GM23338 (cell line): ENCODE measurements around the gene TEDC1. TPM values are rescaled to one million over a fixed set of nuclear protein-coding genes. Genes with fewer than 3 reads are reported as not detected.
A peak's percentile ranks its signal among the peaks of the same experiment; 100 is the strongest.

Experiments used
- ATAC-seq: fragments of 200-7000 bp; cut with Tn5 transposase; 3 replicates; pipeline ENCODE4 v1.9.1; 2020
- DNase-seq: peaks from one replicate; pipeline ENCODE4 v3.0.0-alpha.2; 2015; ENCODE audit warnings: low spot score
- H2AFZ ChIP-seq: fragments of 200-600 bp; sonication (generic); 2 replicates; pipeline ENCODE4 v1.8.0; 2016; ENCODE audit warnings: antibody characterized with exemption, mild to moderate bottlenecking, moderate library complexity
- H3F3A ChIP-seq: fragments of 200-600 bp; sonication (generic); replicated peaks from 2 replicates; pipeline ENCODE4 v1.8.0; 2017; ENCODE audit warnings: antibody characterized with exemption, mixed run types, low read depth
- H3K27ac ChIP-seq: fragments of 200-600 bp; sonication (generic); 2 replicates; pipeline ENCODE4 v1.6.1; 2016; ENCODE audit warnings: low read depth
- H3K27me3 ChIP-seq: fragments of 200-600 bp; sonication (generic); 2 replicates; pipeline ENCODE4 v1.8.0; 2016; ENCODE audit warnings: mild to moderate bottlenecking, mixed run types, moderate library complexity; ENCODE audit not compliant: insufficient read depth
- H3K36me3 ChIP-seq: fragments of 200-600 bp; sonication (generic); 2 replicates; pipeline ENCODE4 v1.8.0; 2016; ENCODE audit warnings: mild to moderate bottlenecking; ENCODE audit not compliant: insufficient read depth
- H3K4me1 ChIP-seq: fragments of 200-600 bp; sonication (generic); 2 replicates; pipeline ENCODE4 v1.8.0; 2016; ENCODE audit warnings: mild to moderate bottlenecking, moderate library complexity; ENCODE audit not compliant: insufficient read depth
- H3K4me2 ChIP-seq: fragments of 200-600 bp; sonication (generic); 2 replicates; pipeline ENCODE4 v1.7.1; 2017; ENCODE audit warnings: mixed run types
- H3K4me3 ChIP-seq: fragments of 200-600 bp; sonication (generic); 2 replicates; pipeline ENCODE4 v1.6.1; 2016; ENCODE audit warnings: mixed run types
- H3K79me2 ChIP-seq: fragments of 200-600 bp; sonication (generic); replicated peaks from 2 replicates; pipeline ENCODE4 v1.8.0; 2017; ENCODE audit warnings: mild to moderate bottlenecking; ENCODE audit not compliant: insufficient read depth
- H3K9me2 ChIP-seq: fragments of 200-600 bp; sonication (generic); 2 replicates; pipeline ENCODE4 v1.8.0; 2017; ENCODE audit not compliant: insufficient read depth
- H4K20me1 ChIP-seq: fragments of 200-600 bp; sonication (generic); replicated peaks from 2 replicates; pipeline ENCODE4 v1.8.0; 2017; ENCODE audit warnings: mild to moderate bottlenecking; ENCODE audit not compliant: insufficient read depth
- H3K27ac Mint-ChIP-seq: 2 replicates; pipeline ENCODE4 v1.8.0; 2020; ENCODE audit warnings: inconsistent platforms, mild to moderate bottlenecking, moderate library complexity, mixed read lengths
- H3K27me3 Mint-ChIP-seq: 3 replicates; pipeline ENCODE4 v1.8.0; 2022; ENCODE audit warnings: low read depth, mild to moderate bottlenecking, moderate library complexity, mixed read lengths, inconsistent platforms; ENCODE audit not compliant: insufficient read depth, poor library complexity
- H3K36me3 Mint-ChIP-seq: 3 replicates; pipeline ENCODE4 v1.8.0; 2021; ENCODE audit warnings: low read depth, mild to moderate bottlenecking, inconsistent platforms, moderate library complexity, mixed read lengths
- H3K4me1 Mint-ChIP-seq: 3 replicates; pipeline ENCODE4 v1.8.0; 2020; ENCODE audit warnings: mild to moderate bottlenecking, inconsistent platforms, mixed read lengths
- H3K4me3 Mint-ChIP-seq: 3 replicates; pipeline ENCODE4 v1.8.0; 2021; ENCODE audit warnings: moderate library complexity, mild to moderate bottlenecking, inconsistent platforms, mixed read lengths
- H3K9me3 Mint-ChIP-seq: 3 replicates; pipeline ENCODE4 v1.8.0; 2020; ENCODE audit warnings: moderate library complexity, mild to moderate bottlenecking, inconsistent platforms, mixed read lengths
- CREB1 ChIP-seq: fragments of 250-450 bp; sonication (Bioruptor Pico); IDR thresholded peaks from 2 replicates; pipeline ENCODE4 v1.5.0; 2020; ENCODE audit warnings: low read depth, mild to moderate bottlenecking, moderate library complexity
- EZH2 ChIP-seq: fragments of 200-600 bp; sonication (generic); IDR thresholded peaks from one replicate; pipeline ENCODE4 v1.8.0; 2017; ENCODE audit warnings: antibody characterized with exemption, mild to moderate bottlenecking, low read depth; ENCODE audit not compliant: unreplicated experiment
- EZH2phosphoT487 ChIP-seq: fragments of 200-600 bp; sonication (generic); IDR thresholded peaks from one replicate; pipeline ENCODE4 v1.8.1; 2018; ENCODE audit warnings: antibody characterized with exemption; ENCODE audit not compliant: unreplicated experiment
- JUNB ChIP-seq: IDR thresholded peaks from one replicate; pipeline ENCODE4 v1.6.1; 2016; ENCODE audit warnings: antibody characterized with exemption; ENCODE audit not compliant: unreplicated experiment
- NANOG ChIP-seq: IDR thresholded peaks from 2 replicates; pipeline ENCODE4 v1.6.1; 2016; ENCODE audit warnings: antibody characterized with exemption, borderline replicate concordance
- ZNF114 ChIP-seq: fragments of 250-450 bp; sonication (Bioruptor Pico); IDR thresholded peaks from 2 replicates; pipeline ENCODE4 v1.5.0; 2020; ENCODE audit warnings: mild to moderate bottlenecking, moderate library complexity
- ZNF331 ChIP-seq: fragments of 250-450 bp; sonication (Bioruptor Pico); IDR thresholded peaks from 2 replicates; pipeline ENCODE4 v1.5.0; 2020; ENCODE audit warnings: low read depth, mild to moderate bottlenecking, moderate library complexity
- polyA plus RNA-seq: library from polyadenylated mRNA; unstranded; fragments of >200 nt; fragmentation: Nextera tagmentation; extraction: Ambion mirVana; gene quantifications from 2 replicates; pipeline ENCODE4 v1.2.1, GENCODE V29; 2016
- total RNA-seq: library from RNA; depleted of rRNA; stranded (reverse); fragments of >200 nt; shearing (Covaris generic); gene quantifications from 2 replicates; pipeline ENCODE4 v1.2.3, GENCODE V29; 2014
- TF ChIP-seq, protein P1 (sequence below): IDR thresholded peaks from 2 replicates; pipeline ENCODE4 v1.6.1; 2016; ENCODE audit warnings: antibody characterized with exemption
- TF ChIP-seq, protein P2 (sequence below), 2 experiments: fragments of 200-600 bp in 1 of 2; sonication (generic) in 1 of 2; conservative IDR thresholded peaks; 2 replicates each; pipeline versions ENCODE4 v1.5.1 to v1.6.1; 2016 to 2017; ENCODE audit warnings: antibody characterized with exemption in 2 of 2, low read depth in 2 of 2, mild to moderate bottlenecking in 2 of 2, moderate library complexity in 1 of 2

Gene TEDC1
- total and polyA plus RNA-seq, 2 experiments from 2014 or later, result 5.9 to 16.3 TPM

DNA sequence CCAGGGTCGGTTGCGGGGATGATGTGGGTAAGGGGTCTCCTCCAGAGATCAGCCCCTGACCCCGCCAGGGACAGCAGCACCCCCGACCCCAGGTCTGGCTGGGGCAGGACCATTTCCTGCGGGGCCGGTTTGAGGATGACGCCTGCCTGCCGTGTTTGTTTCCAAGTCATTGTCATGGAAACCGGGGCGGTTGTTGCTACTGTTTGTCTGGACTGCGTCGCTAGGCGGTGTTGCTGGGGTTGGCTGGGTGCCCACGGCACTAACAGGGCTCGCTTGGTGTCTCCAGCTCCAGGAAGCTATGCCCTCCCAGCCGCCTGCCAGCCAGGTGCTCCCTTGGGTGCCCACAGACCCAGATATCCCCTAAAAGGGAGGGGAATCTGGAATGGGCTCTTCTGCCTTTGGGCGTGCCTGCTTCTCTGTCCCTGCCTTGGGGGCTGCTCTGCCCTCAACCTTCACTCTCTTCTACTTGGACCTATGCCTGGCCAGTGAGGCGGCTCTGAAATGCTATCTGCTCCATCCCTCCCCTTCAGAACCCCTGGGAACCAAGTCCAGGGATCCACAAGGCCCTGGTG, 9.1 kb upstream of the TEDC1 start:
- Histone ChIP-seq H3K79me2 (no peaks in the 10 kb centered on the region), H2AFZ (no peak overlapping the region), H3K27ac (no peak overlapping the region), H3K27me3 (peaks cover 93% of the 10 kb centered on the region), H3K4me3 (peak overlapping the region; percentile 42; the same call in 1 of the 2 replicates), H3K4me2 (peak overlapping the region; percentile 87), H4K20me1 (no peaks in the 10 kb centered on the region), H3K4me1 (peaks cover 8% of the 10 kb centered on the region; the same call in 1 of the 2 replicates), H3K9me2 (no peaks in the 10 kb centered on the region), H3K36me3 (no peaks in the 10 kb centered on the region), H3F3A (no peaks in the 10 kb centered on the region)
- H3K27me3 Mint-ChIP-seq, result peaks cover 72% of the 10 kb centered on the region
- H3K27ac Mint-ChIP-seq, result peak overlapping the region; percentile 70; the same call in 1 of the 2 replicates
- peaks cover 20% of the 10 kb centered on the region; the same call in 2 of the 3 replicates for H3K4me1 Mint-ChIP-seq
- no peaks in the 10 kb centered on the region for H3K9me3 Mint-ChIP-seq
- peak; percentile 8 for ATAC-seq
- TF ChIP-seq CREB1 (CRISPR knock-in tag), result peak; percentile 49; the same call in 1 of the 2 replicates
- TF ChIP-seq, protein P1, sequence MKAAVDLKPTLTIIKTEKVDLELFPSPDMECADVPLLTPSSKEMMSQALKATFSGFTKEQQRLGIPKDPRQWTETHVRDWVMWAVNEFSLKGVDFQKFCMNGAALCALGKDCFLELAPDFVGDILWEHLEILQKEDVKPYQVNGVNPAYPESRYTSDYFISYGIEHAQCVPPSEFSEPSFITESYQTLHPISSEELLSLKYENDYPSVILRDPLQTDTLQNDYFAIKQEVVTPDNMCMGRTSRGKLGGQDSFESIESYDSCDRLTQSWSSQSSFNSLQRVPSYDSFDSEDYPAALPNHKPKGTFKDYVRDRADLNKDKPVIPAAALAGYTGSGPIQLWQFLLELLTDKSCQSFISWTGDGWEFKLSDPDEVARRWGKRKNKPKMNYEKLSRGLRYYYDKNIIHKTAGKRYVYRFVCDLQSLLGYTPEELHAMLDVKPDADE, result no peak
- TF ChIP-seq, protein P2, sequence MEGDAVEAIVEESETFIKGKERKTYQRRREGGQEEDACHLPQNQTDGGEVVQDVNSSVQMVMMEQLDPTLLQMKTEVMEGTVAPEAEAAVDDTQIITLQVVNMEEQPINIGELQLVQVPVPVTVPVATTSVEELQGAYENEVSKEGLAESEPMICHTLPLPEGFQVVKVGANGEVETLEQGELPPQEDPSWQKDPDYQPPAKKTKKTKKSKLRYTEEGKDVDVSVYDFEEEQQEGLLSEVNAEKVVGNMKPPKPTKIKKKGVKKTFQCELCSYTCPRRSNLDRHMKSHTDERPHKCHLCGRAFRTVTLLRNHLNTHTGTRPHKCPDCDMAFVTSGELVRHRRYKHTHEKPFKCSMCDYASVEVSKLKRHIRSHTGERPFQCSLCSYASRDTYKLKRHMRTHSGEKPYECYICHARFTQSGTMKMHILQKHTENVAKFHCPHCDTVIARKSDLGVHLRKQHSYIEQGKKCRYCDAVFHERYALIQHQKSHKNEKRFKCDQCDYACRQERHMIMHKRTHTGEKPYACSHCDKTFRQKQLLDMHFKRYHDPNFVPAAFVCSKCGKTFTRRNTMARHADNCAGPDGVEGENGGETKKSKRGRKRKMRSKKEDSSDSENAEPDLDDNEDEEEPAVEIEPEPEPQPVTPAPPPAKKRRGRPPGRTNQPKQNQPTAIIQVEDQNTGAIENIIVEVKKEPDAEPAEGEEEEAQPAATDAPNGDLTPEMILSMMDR (conservative IDR thresholded peaks at IDR 0.05; ENCODE audit: low read depth in 2 of 2), result peak in 1 of 2 experiments; percentile 37; a peak in 2 of 4 replicates
- peak overlapping the region; percentile 67 for H3K4me3 Mint-ChIP-seq
- peak; percentile 95 for DNase-seq
- no peaks in the 10 kb centered on the region for H3K36me3 Mint-ChIP-seq

DNA sequence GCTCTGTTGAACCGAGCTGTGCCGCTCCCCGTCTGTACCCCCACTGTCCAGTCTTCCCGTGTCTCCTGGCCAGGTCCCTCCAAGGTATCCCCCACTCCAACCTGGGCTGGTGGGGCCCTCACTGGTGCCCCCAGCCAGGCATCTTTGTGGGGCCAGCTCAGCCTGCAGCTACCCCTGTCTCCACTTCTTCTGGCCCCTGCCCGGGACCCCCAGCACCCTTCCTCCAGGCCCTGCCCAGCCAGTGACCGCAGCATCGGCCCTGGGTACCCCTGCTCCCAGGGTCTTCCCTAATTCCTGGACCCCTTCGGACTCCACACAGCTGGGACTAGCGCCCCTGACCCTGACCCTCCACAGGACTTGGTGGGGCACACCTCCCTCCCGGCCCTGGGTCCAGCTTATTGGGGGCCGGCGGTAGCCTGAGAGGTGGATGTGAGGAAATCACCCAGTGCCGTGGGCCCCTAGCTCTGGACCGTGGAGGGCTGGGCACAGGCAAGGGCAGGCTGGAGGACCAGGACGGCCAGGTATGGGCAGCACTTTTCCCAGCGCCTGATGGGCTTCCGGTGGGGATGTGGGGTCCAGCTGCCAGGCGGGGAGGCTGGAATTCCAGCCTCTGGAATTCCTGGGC, 8.4 kb upstream of the TEDC1 start:
- H3K27ac Mint-ChIP-seq, result peak overlapping the region; percentile 70; the same call in 1 of the 2 replicates
- ATAC-seq (no peak), DNase-seq (no peak)
- Histone ChIP-seq H3K4me2 (no peak overlapping the region), H3K27me3 (peaks cover 93% of the 10 kb centered on the region), H3K27ac (no peak overlapping the region), H3K36me3 (no peaks in the 10 kb centered on the region), H3K4me3 (no peak overlapping the region), H2AFZ (no peak overlapping the region), H3K9me2 (no peaks in the 10 kb centered on the region), H3K4me1 (peaks cover 8% of the 10 kb centered on the region; the same call in 1 of the 2 replicates), H3F3A (no peaks in the 10 kb centered on the region), H4K20me1 (no peaks in the 10 kb centered on the region), H3K79me2 (no peaks in the 10 kb centered on the region)
- peaks cover 15% of the 10 kb centered on the region; the same call in 2 of the 3 replicates for H3K4me1 Mint-ChIP-seq
- no peaks in the 10 kb centered on the region for H3K9me3 Mint-ChIP-seq
- H3K4me3 Mint-ChIP-seq, result peak overlapping the region; percentile 67; the same call in 1 of the 3 replicates
- peaks cover 70% of the 10 kb centered on the region for H3K27me3 Mint-ChIP-seq
- H3K36me3 Mint-ChIP-seq, result no peaks in the 10 kb centered on the region
- TF ChIP-seq JUNB (no peak), EZH2 (no peak), EZH2phosphoT487 (no peak), ZNF114 (no peak), ZNF331 (no peak), NANOG (no peak), CREB1 (CRISPR knock-in tag) (no peak)
- TF ChIP-seq, protein P1, result no peak
- TF ChIP-seq, protein P2 (conservative IDR thresholded peaks at IDR 0.05; ENCODE audit: low read depth in 2 of 2), result no peak
